ENCODE results near the gene PARVB.

PARVB gene

DNA sequence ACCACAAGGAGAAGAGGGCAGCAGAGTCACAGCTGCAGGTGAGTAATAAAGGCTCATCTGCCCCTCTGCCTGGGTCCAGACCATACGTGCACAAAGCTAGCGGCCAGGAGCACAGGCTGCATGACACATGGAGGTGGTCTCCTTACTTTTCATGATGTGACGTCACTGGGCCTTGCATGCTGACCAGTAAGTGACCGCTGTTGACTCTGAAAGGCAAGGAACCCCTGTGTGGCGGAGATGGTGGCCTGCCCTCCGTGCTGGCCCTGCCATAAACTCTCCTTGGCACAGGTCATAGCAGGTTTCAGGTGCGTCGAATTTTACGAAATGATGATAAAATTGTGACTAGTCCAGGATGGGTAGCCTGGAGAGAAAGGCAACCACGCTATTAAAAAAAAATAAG is 149.1 kb downstream of the PARVB start:
- H3K27ac Mint-ChIP-seq, result no peak overlapping the region
- H3K9me3 Mint-ChIP-seq, result no peaks in the 10 kb centered on the region
- H3K36me3 Mint-ChIP-seq (ENCODE audit: insufficient read depth), result no peaks in the 10 kb centered on the region
- H3K4me3 Mint-ChIP-seq, result no peak overlapping the region
- H3K4me1 Mint-ChIP-seq (ENCODE audit: low read depth in 2 of 2), result peaks cover 0 to 4% of the 10 kb centered on the region in 2 donors
- ATAC-seq (replicated peaks), result no peak
- DNase-seq, result no peak
- peaks cover 0 to 5% of the 10 kb centered on the region in 2 donors for H3K27me3 Mint-ChIP-seq

DNA sequence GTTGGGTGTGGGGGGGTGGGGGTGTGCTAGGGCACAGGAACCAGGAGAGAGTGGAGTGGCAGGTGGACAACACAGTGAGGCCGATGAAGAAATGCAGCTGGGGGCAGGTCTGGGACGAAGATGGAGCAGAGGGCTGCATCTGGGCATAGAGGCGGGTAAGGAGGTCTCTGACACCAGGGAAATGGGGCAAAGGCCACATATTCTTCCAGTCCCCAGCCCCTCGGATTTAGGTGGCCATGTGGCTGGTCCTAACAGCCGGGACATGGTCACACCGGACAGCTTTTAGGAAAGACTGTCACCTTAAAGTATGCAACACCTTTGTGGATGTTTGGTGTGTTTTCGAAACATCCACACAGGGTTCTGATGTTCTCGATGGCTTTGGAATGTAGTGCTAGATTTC is 151.6 kb downstream of the PARVB start:
- H3K4me1 Mint-ChIP-seq (ENCODE audit: low read depth in 2 of 2), result peaks cover 6% of the 10 kb centered on the region in 2 donors
- H3K27me3 Mint-ChIP-seq, result peaks cover 0 to 5% of the 10 kb centered on the region in 2 donors
- DNase-seq (no peak), ATAC-seq (replicated peaks) (no peak)
- H3K36me3 Mint-ChIP-seq (ENCODE audit: insufficient read depth), result no peaks in the 10 kb centered on the region
- H3K4me3 Mint-ChIP-seq, result no peak overlapping the region
- no peak overlapping the region for H3K27ac Mint-ChIP-seq
- H3K9me3 Mint-ChIP-seq, result no peaks in the 10 kb centered on the region

DNA sequence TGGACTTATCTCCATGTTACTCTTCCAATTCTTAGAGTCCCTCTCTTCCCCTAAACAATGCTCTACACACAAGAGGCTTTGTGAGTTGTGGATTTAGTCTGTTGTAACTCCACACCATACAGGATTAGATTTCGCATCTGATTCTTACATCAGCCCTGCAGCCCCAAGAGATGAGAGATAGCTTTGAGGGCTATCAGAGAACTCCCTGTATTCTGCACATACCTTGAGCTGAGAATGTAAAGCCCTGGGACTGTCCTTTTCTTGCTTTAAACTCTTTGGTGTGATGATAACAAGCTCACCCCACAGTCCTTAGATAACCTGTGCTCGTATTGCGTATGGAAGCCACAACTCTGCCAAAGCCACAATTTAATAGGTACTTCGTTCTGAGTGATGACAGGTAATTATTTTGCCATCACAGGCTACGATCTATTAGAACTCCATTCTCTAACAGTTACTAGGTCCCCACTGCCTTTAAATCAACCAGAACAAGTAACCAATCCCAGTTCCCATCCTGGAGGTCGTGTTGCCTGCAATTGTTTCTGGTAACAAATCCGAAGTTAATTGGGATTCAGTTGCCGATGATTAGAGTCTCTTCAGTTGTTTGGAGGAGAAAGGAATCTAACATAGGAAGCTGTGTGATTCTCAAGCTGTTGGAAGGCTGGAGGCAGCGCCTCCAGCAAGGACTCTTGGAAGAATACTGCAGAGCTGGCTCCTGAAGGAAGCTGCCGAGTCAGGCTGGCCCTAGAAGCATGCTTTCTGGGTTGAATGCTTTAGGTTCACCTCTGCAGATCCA is 155.3 kb downstream of the PARVB start:
- DNase-seq (no peak), ATAC-seq (replicated peaks) (no peak)
- no peak overlapping the region for H3K4me3 Mint-ChIP-seq
- H3K4me1 Mint-ChIP-seq (ENCODE audit: low read depth in 2 of 2), result peaks cover 25 to 26% of the 10 kb centered on the region in 2 donors
- peaks cover 11% of the 10 kb centered on the region for H3K36me3 Mint-ChIP-seq (ENCODE audit: insufficient read depth)
- no peaks in the 10 kb centered on the region for H3K9me3 Mint-ChIP-seq
- peak overlapping the region in 1 of 2 donors; percentile 91 for H3K27ac Mint-ChIP-seq
- H3K27me3 Mint-ChIP-seq, result no peaks in the 10 kb centered on the region

DNA sequence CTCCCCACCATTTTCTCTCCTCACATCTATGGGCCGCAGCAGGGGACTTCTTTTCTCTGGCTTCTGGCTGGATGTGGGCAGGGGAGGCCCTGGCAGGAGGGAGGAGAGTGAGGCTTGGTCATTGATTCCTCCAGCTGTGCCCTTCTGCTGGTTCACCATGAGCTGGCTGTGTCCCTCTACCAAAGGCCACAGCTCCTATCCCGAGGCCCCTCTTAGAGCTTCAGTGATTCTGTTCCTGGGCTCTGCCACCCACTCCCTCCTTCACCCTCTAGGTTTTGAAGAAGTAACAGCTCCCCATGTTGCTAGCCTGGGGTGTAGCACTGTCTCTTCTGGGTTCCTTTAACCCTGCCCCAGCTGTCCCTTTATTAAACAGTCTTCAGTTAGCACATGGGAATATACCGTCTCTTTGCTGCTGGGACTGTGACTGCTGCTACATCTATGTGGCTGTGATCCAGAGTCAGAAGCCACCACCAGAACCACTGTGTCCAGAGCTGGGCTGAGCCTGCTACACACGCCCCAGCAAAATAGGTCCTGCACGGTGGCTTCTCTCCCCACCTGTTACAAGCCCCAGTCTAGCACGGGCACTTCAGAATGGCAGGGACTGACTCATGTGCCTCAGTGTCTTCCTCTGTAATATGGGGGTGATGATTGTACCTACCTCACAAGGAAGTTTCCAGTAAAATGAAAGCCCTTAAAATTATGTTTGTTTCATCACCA is 156.0 kb downstream of the PARVB start:
- DNase-seq, result no peak
- Mint-ChIP-seq H3K36me3 (ENCODE audit: insufficient read depth) (peaks cover 11% of the 10 kb centered on the region), H3K27me3 (no peaks in the 10 kb centered on the region)

DNA sequence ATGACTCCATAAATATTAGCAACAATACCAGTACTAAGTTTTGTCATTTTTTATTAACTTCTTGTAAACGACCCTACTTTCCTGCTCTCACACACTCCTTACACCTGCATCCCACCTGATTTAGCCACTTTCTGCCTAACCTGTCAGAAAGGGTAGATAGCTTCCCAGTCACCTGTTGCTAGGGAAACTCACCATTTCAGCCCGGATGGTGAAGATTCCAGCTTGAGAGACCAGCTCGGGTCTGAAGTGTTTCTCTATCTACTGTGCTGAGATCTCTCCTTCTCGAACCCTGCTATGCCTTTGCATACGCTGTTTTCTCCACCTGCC is 156.6 kb downstream of the PARVB start, which contains the start of gene PARVG:
Gene PARVG (plus strand): TSS at position 220 of the 327 bp plus-strand sequence. CDS start 2,405 bp downstream, outside the sequence.
- H3K36me3 Mint-ChIP-seq (ENCODE audit: insufficient read depth), result peaks cover 11% of the 10 kb centered on the region
- H3K4me3 Mint-ChIP-seq, result peak within 1 kb of the TSS; percentile 76 to 83
- peak within 1 kb of the TSS; percentile 91 to 95 for H3K27ac Mint-ChIP-seq
- H3K27me3 Mint-ChIP-seq, result no peaks in the 10 kb centered on the region
- peaks cover 25 to 30% of the 10 kb centered on the region in 2 donors for H3K4me1 Mint-ChIP-seq (ENCODE audit: low read depth in 2 of 2)
- ATAC-seq (replicated peaks), result peak; percentile 47
- H3K9me3 Mint-ChIP-seq, result no peaks in the 10 kb centered on the region
- DNase-seq, result peak; percentile 51 to 56 (median 55)

More for the DNA sequence above, 156.0 kb downstream of the PARVB start:
- Mint-ChIP-seq H3K9me3 (no peaks in the 10 kb centered on the region), H3K4me1 (ENCODE audit: low read depth in 2 of 2) (peaks cover 25 to 29% of the 10 kb centered on the region in 2 donors), H3K4me3 (peak overlapping the region; percentile 76 to 83), H3K27ac (peak overlapping the region; percentile 91 to 95)
- ATAC-seq (replicated peaks), result no peak

DNA sequence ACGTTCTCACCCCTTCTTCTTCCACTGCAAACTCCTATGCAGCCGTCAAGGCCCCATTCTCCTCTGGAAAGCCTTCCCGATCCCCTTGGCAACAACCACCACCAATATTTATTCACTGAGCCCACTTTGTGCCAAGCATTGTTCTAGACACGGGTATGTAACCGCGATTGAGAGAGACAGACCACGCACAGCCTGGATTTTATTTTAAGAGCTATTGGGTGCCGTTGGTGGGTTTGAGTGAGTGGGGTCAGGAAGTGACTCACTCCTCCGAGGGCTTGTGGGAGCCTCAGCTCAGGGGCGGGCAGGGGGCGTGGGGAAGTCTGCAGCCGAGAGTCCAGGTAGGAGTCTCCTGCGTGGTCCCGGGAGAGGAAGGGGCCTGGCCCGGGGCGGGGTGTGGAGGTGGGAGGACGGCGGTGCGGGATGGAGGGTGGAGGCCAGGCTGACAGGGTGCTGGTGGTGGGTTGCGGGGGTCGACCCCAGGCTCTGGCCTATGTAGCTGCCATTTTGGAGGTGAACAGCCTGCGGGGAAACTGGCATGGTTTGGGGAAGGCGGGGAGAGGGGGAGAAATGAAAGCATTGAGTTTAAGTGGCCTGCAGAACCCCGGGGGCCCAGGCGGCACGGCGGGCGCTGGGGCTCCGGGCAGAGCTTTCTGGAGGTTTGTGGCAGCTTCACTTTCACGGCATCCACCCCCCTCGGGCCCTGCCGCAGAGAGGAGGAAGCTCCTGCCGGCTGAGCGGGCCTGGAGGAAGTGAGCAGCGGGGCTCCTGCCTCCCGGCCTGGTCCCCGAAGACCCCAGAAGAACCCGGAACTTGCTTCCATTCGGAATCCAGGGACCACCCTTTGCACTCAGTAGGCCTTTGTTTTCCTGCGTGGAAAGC is 157.2 kb downstream of the PARVB start:
- Mint-ChIP-seq H3K36me3 (ENCODE audit: insufficient read depth) (peaks cover 11% of the 10 kb centered on the region), H3K4me1 (ENCODE audit: low read depth in 2 of 2) (peaks cover 25 to 30% of the 10 kb centered on the region in 2 donors), H3K27me3 (no peaks in the 10 kb centered on the region), H3K27ac (peak overlapping the region; percentile 91 to 95), H3K9me3 (no peaks in the 10 kb centered on the region), H3K4me3 (peak overlapping the region; percentile 76 to 83)
- peak; percentile 55 to 58 (median 58) for DNase-seq
- peak; percentile 78 for ATAC-seq (replicated peaks)

DNA sequence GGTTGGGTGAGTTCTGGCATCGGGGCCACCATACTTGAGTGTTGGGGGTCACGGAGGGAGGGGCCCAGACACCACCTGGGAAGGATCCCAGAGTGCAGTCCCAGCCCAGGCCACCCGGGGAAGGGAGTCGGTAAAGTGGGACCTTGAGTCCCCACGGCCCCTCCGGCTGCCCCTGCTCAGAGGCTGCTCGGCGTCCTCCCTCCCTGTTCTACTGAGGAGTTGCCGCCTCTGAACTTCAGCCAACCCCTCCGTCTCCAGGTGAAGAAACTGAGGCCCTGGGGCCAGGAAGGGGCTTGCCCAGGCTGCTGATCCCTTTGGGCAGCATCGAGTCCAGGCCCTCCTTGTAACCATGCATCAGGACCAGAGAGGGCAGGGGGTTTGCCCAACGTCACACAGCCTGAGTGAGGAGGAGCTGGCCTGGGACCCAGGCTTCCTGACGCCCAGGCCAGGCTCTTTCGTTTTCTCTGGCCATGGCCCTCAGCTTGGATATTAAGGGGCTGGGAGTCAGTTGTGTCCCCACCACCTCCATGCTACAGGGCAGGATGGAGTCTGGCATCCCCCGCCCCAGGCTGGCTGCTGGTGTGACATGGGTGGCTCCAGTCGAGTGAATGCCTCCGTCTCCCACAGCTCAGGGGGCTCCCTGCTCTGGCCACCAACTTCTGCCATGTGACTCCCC is 157.9 kb downstream of the PARVB start:
- H3K27ac Mint-ChIP-seq, result peak overlapping the region; percentile 91 to 95
- peaks cover 25 to 30% of the 10 kb centered on the region in 2 donors for H3K4me1 Mint-ChIP-seq (ENCODE audit: low read depth in 2 of 2)
- ATAC-seq (replicated peaks) (peak; percentile 4), DNase-seq (no peak)
- no peaks in the 10 kb centered on the region for H3K27me3 Mint-ChIP-seq
- peak overlapping the region; percentile 76 to 83 for H3K4me3 Mint-ChIP-seq
- no peaks in the 10 kb centered on the region for H3K9me3 Mint-ChIP-seq
- H3K36me3 Mint-ChIP-seq (ENCODE audit: insufficient read depth), result peaks cover 11% of the 10 kb centered on the region

DNA sequence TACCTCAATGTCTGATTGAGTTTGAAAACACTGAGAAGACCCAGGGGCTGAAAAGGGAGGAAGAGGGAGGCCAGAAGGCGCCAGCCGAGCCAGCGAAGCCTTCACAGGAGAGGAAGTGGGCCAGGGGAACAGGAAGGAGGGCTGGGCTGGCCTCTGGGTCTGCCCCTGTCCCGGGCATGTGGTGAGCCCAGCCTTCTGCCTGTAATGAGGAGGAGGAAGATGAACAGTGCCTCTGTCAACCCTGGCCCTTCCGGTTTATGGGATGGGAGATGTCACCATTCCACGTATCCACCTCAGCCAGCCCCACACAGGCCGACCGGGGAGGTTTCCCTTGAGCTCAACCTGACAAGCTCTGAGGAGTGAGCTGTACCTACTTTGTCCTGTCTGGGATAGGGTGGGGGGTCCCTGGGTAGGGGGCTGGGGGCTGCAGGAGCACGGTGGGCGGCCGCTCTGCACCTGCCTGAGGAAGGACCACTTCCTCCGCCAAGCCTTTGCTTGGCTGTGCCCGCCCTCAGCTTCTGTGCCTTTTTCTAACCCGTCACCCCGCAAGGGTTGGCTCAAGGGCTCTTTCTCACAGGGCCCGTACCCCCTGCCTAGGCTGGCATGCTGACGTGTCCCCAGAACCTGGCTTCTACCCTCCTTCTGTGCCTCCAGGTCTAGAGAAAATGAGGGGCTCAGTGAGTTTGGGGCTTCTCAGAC is 158.6 kb downstream of the PARVB start:
- no peaks in the 10 kb centered on the region for H3K27me3 Mint-ChIP-seq
- no peaks in the 10 kb centered on the region for H3K9me3 Mint-ChIP-seq
- H3K36me3 Mint-ChIP-seq (ENCODE audit: insufficient read depth), result peaks cover 11% of the 10 kb centered on the region
- peak overlapping the region; percentile 91 to 95 for H3K27ac Mint-ChIP-seq
- peak overlapping the region; percentile 76 to 83 for H3K4me3 Mint-ChIP-seq
- ATAC-seq (replicated peaks) (peak; percentile 36), DNase-seq (peak; percentile 28 to 49 (median 31))
- H3K4me1 Mint-ChIP-seq (ENCODE audit: low read depth in 2 of 2), result peaks cover 25 to 30% of the 10 kb centered on the region in 2 donors

DNA sequence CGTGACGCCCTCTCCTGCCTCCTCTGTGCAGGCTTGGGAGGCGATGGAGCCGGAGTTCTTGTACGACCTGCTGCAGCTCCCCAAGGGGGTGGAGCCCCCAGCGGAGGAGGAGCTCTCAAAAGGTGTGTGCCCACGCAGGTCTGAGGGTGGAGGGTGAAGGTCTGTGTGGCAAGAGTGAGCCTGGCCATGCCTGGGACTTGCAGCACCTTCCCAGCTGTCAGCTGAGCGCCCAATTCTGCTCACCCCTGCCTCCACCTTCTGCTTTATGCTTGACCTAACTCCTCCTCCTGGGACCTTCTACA is 159.1 kb downstream of the PARVB start:
- Mint-ChIP-seq H3K4me3 (peak overlapping the region; percentile 76 to 83), H3K36me3 (ENCODE audit: insufficient read depth) (peaks cover 11% of the 10 kb centered on the region), H3K27ac (peak overlapping the region; percentile 91 to 95), H3K27me3 (no peaks in the 10 kb centered on the region), H3K9me3 (no peaks in the 10 kb centered on the region), H3K4me1 (ENCODE audit: low read depth in 2 of 2) (peaks cover 25 to 30% of the 10 kb centered on the region in 2 donors)
- no peak for DNase-seq
- no peak for ATAC-seq (replicated peaks)

DNA sequence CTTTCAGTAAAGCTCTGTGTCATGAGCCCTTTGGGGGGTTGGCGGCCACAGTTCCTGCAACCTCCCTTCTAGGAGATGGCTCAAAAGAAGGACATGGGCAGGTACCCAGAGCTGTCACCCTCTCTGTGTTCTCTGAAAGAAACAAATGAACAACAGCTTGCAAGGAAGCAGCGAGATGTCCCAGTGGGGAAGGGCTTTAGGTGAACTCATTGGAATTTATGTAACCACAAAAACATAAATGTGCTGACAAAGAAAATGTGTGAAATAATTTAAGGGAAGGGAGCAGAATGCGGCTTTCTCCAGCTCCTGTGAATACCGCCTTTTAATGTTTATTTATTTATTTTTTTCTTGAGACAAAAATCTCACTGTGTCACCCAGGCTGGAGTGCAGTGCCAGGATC is 159.9 kb downstream of the PARVB start:
- Mint-ChIP-seq H3K27ac (peak overlapping the region; percentile 91 to 95), H3K27me3 (no peaks in the 10 kb centered on the region), H3K4me3 (peak overlapping the region; percentile 76 to 83), H3K36me3 (ENCODE audit: insufficient read depth) (peaks cover 11% of the 10 kb centered on the region), H3K4me1 (ENCODE audit: low read depth in 2 of 2) (peaks cover 25 to 31% of the 10 kb centered on the region in 2 donors), H3K9me3 (no peaks in the 10 kb centered on the region)
- DNase-seq, result no peak
- no peak for ATAC-seq (replicated peaks)

DNA sequence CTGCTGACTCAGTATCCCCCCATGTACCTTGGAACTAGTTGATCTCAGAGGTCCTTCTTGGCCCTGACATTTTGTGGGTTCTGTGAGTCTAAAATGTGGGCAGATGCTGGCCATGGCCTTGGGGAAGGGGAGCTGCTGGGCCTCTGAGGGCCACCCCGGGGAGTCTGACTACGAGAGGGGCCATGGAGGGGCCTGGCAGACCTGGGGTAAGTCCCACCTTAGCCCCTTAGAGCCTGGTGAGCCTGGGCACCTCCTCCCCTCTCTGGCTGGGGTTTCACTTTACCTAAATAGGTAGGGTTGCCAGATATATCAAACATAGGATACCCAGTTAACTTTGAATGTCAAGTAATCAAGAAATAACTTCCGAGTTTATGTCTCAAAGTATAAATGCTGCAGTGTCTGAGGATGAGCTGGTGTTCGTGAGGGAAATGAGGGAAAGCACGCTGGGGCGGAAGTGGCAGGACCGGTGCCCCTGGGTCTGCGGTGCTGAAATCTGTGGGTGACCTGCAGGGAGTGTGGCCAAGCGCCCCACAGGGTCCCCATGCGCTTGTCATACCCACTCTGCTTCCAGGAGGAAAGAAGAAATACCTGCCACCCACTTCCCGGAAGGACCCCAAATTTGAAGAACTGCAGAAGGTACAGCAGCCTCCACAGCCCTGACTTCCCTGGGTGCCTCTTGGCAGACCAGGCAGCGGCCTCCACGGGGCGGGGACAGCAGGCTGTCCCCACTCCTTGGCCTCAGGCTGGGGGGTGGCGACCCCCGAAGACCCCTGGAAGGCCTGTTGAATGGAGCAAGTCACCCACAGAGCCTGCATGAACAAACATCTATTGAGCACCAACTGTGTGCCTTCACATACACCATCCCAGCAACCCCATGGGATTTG is 161.4 kb downstream of the PARVB start:
- ATAC-seq (replicated peaks), result no peak
- Mint-ChIP-seq H3K9me3 (no peaks in the 10 kb centered on the region), H3K36me3 (ENCODE audit: insufficient read depth) (peaks cover 11% of the 10 kb centered on the region), H3K4me3 (no peak overlapping the region), H3K27me3 (no peaks in the 10 kb centered on the region), H3K27ac (peak overlapping the region; percentile 24 to 59), H3K4me1 (ENCODE audit: low read depth in 2 of 2) (peaks cover 27 to 30% of the 10 kb centered on the region in 2 donors)
- DNase-seq, result no peak

DNA sequence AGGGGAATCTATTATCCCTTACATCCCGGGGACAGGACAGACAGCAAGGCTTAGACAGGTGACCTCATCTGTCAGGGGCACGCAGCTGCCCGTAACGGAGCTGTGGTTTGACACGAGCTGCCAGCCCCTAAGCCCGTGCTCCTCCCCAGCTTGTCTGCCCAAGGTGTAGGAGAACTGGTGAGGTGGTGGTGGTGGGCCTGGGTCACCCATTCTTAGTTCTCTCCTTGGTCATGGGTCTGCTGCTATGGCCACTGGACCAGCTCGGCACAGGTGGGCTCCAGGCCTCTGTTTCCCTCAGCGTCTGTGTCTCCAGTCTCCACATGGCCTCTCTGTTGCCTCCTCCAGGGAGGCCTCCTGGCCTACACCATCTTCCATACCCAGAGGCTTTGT is 162.0 kb downstream of the PARVB start:
- H3K4me1 Mint-ChIP-seq (ENCODE audit: low read depth in 2 of 2), result peaks cover 21 to 24% of the 10 kb centered on the region in 2 donors
- no peak for DNase-seq
- H3K36me3 Mint-ChIP-seq (ENCODE audit: insufficient read depth), result peaks cover 11% of the 10 kb centered on the region
- ATAC-seq (replicated peaks), result no peak
- H3K4me3 Mint-ChIP-seq, result no peak overlapping the region
- no peaks in the 10 kb centered on the region for H3K27me3 Mint-ChIP-seq
- no peak overlapping the region for H3K27ac Mint-ChIP-seq
- H3K9me3 Mint-ChIP-seq, result no peaks in the 10 kb centered on the region

All from effector memory CD8-positive, alpha-beta T cell (primary cell).